K562 (cell line): ENCODE measurements around the gene PARD3B. TPM values are rescaled to one million over a fixed set of nuclear protein-coding genes. Genes with fewer than 3 reads are reported as not detected.

Experiments used
- ATAC-seq: fragments of 200-7000 bp; cut with Tn5 transposase; 3 replicates; pipeline ENCODE4 v1.9.1; 2020; ENCODE audit warnings: moderate library complexity
- BruUV-seq: library from RNA; stranded (reverse); fragments of 400-500 nt; replicated peaks from 2 replicates; lab custom pipeline; 2021; lab: Mats Ljungman, UMichigan
- CTCF ChIA-PET: fragments of 300-600 bp; formaldehyde crosslinking; extraction: SDS; loops from one replicate; lab custom pipeline; 2021; ENCODE audit warnings: low intra/inter-chr PET ratio; lab: Yijun Ruan, JAX
- POLR2A ChIA-PET: fragments of 300-600, 350-650 bp; sonication (Branson Sonifier 250); formaldehyde crosslinking; extraction: SDS; loops from one replicate; lab custom pipeline; 2021; ENCODE audit warnings: antibody characterized with exemption, inconsistent platforms; lab: Yijun Ruan, JAX
- DNase-seq, 4 experiments: peaks; one replicate each; pipeline versions ENCODE4 v3.0.0 to v3.0.0-alpha.2; 2011 to 2018; ENCODE audit warnings: low spot score in 3 of 4, mixed read lengths in 3 of 4; ENCODE audit errors: extremely low read depth in 1 of 4
- FAIRE-seq: peaks from 2 replicates; lab custom pipeline; 2011; peaks lifted over from hg19 to GRCh38; lab: Jason Lieb, UNC
- H2AFZ ChIP-seq: 2 replicates; pipeline ENCODE4 v1.6.0; 2011; ENCODE audit warnings: low read depth, low read length, control low read depth, inconsistent platforms
- H3K27ac ChIP-seq: fragments of 200-600 bp; 3 replicates; pipeline ENCODE4 v1.8.0; 2011; ENCODE audit warnings: low read depth, mild to moderate bottlenecking, control low read depth, inconsistent platforms, low read length, moderate library complexity, mixed read lengths; ENCODE audit errors: extremely low read depth
- H3K27me3 ChIP-seq, 2 experiments: fragments of 300-600 bp in 1 of 2; 2 replicates in 1 of 2; 3 replicates in 1 of 2; pipeline versions ENCODE4 v1.6.0 to v1.8.0; 2011; ENCODE audit warnings: inconsistent platforms in 2 of 2, low read length in 2 of 2, mild to moderate bottlenecking in 1 of 2, mixed read lengths in 1 of 2, moderate library complexity in 1 of 2; ENCODE audit not compliant: control insufficient read depth in 2 of 2, insufficient read depth in 2 of 2
- H3K36me3 ChIP-seq: fragments of 300-600 bp; 3 replicates; pipeline ENCODE4 v1.8.0; 2011; ENCODE audit warnings: mild to moderate bottlenecking, low read length, inconsistent platforms; ENCODE audit not compliant: control insufficient read depth, insufficient read depth
- H3K4me1 ChIP-seq, 2 experiments: fragments of 200-600 bp in 1 of 2; replicated peaks in 1 of 2; 2 replicates in 1 of 2; 3 replicates in 1 of 2; pipeline versions ENCODE4 v1.5.1 to v1.8.0; 2011; ENCODE audit warnings: inconsistent platforms in 2 of 2, low read length in 2 of 2, mild to moderate bottlenecking in 1 of 2, mixed read lengths in 1 of 2, moderate library complexity in 1 of 2; ENCODE audit not compliant: control insufficient read depth in 2 of 2, insufficient read depth in 2 of 2
- H3K4me2 ChIP-seq: 2 replicates; pipeline ENCODE4 v1.6.1; 2011; ENCODE audit warnings: low read length, control low read depth, inconsistent platforms, mixed read lengths; ENCODE audit not compliant: insufficient read depth
- H3K4me3 ChIP-seq: fragments of 200-600 bp; sonication (generic), shearing (Covaris generic); 2 replicates; pipeline ENCODE4 v1.5.1; 2016; ENCODE audit warnings: control low read depth, inconsistent platforms
- H3K79me2 ChIP-seq: fragments of 200-600 bp; 3 replicates; pipeline ENCODE4 v1.8.0; 2011; ENCODE audit warnings: low read length, inconsistent platforms; ENCODE audit not compliant: control insufficient read depth, insufficient read depth
- H3K9ac ChIP-seq, 2 experiments: 2 replicates each; pipeline versions ENCODE4 v1.6.0 to v1.6.1; 2011; ENCODE audit warnings: low read depth in 2 of 2, low read length in 2 of 2, control low read depth in 1 of 2, inconsistent platforms in 1 of 2, mild to moderate bottlenecking in 1 of 2, mixed read lengths in 1 of 2; ENCODE audit not compliant: insufficient read depth in 1 of 2
- H3K9me1 ChIP-seq: one replicate; pipeline ENCODE4 v1.6.0; 2011; ENCODE audit warnings: inconsistent platforms, mild to moderate bottlenecking, low read length, moderate library complexity; ENCODE audit not compliant: control insufficient read depth, insufficient read depth
- H3K9me3 ChIP-seq: replicated peaks from 2 replicates; pipeline ENCODE4 v1.5.1; 2011; ENCODE audit warnings: low read depth, low read length, inconsistent platforms; ENCODE audit not compliant: control insufficient read depth, insufficient read depth
- H4K20me1 ChIP-seq: replicated peaks from 2 replicates; pipeline ENCODE4 v1.6.1; 2011; ENCODE audit warnings: low read length, inconsistent platforms, mixed read lengths; ENCODE audit not compliant: control insufficient read depth, insufficient read depth
- ARID3B ChIP-seq: fragments of 250-450 bp; sonication (Bioruptor Pico); IDR thresholded peaks from 2 replicates; pipeline ENCODE4 v1.4.0; 2020; ENCODE audit warnings: borderline replicate concordance
- MEF2A ChIP-seq: IDR thresholded peaks from 2 replicates; pipeline ENCODE4 v1.6.1; 2011; ENCODE audit warnings: low read depth, mild to moderate bottlenecking, low read length, moderate library complexity; ENCODE audit not compliant: control insufficient read depth
- NFYB ChIP-seq: IDR thresholded peaks from 2 replicates; pipeline ENCODE4 v1.6.1; 2011; ENCODE audit warnings: mild to moderate bottlenecking, moderate library complexity; ENCODE audit not compliant: insufficient read length; ENCODE audit errors: extremely low read depth
- PHTF2 ChIP-seq: fragments of 250-450 bp; sonication (Bioruptor Pico); IDR thresholded peaks from 2 replicates; pipeline ENCODE4 v1.5.0; 2021; ENCODE audit warnings: mild to moderate bottlenecking
- TRIM25 ChIP-seq: fragments of 450-650 bp; IDR thresholded peaks from 2 replicates; pipeline ENCODE4 v1.7.0; 2016; ENCODE audit warnings: borderline replicate concordance
- ZEB2 ChIP-seq: fragments of 450-650 bp; IDR thresholded peaks from 2 replicates; pipeline ENCODE4 v1.6.1; 2016
- ZFPM2 ChIP-seq: fragments of 250-450 bp; sonication (Bioruptor Pico); IDR thresholded peaks from 2 replicates; pipeline ENCODE4 v1.5.1; 2022; ENCODE audit warnings: mild to moderate bottlenecking
- ZNF143 ChIP-seq: sonication (generic); formaldehyde crosslinking; IDR thresholded peaks from 2 replicates; pipeline ENCODE4 v1.9.0; 2022; ENCODE audit warnings: mild to moderate bottlenecking, missing genetic modification reagents
- ZNF507 ChIP-seq: conservative IDR thresholded peaks from 2 replicates; pipeline ENCODE4 v1.6.1; 2017; ENCODE audit warnings: missing genetic modification characterization, missing compliant biosample characterization
- ZNF512 ChIP-seq: IDR thresholded peaks from 2 replicates; pipeline ENCODE4 v1.6.1; 2016; ENCODE audit warnings: missing genetic modification characterization, missing compliant biosample characterization
- ZNF717 ChIP-seq: fragments of 250-450 bp; sonication (Bioruptor Pico); IDR thresholded peaks from 2 replicates; pipeline ENCODE4 v1.5.0; 2021
- ZNF778 ChIP-seq: fragments of 450-650 bp; formaldehyde crosslinking; IDR thresholded peaks from 2 replicates; pipeline ENCODE4 v1.4.0; 2020; ENCODE audit warnings: mild to moderate bottlenecking, moderate library complexity
- WGBS: fragments of 100-300 bp; shearing (Covaris generic); methylation state at CpG from one replicate; pipeline ENCODE4 v1.1.6; 2016; ENCODE audit warnings: low coverage, mixed read lengths; ENCODE audit not compliant: insufficient coverage; ENCODE audit errors: missing lambda C conversion rate; 5-methylcytosine and 5-hydroxymethylcytosine counted together
- in situ Hi-C: fragments of 300-500 bp; cut with MboI; formaldehyde crosslinking; loops from 4 replicates; pipeline ENCODE4 v1.15.0; 2018; ENCODE audit warnings: inconsistent platforms, mixed read lengths
- intact Hi-C: fragments of 100-400 bp; cut with micrococcal nuclease; formaldehyde crosslinking; loops from 2 replicates; pipeline ENCODE4 v1.14.2; 2022
- polyA plus RNA-seq, 8 experiments: library from polyadenylated mRNA; depleted of rRNA in 4 of 8; stranded (reverse) in 5 of 8; unstranded in 3 of 8; fragments of >200 nt; fragmentation: Nextera tagmentation in 2 of 8; fragmentation: Illumina TruSeq in 1 of 8; extraction: Ambion mirVana in 2 of 8; extraction: Trizol in 1 of 8; gene quantifications; 2 replicates each; pipeline versions ENCODE4 v1.2.1 to v1.2.3, GENCODE V29; 2011 to 2014; ENCODE audit warnings: inconsistent platforms in 1 of 8, missing spikeins in 1 of 8
- total RNA-seq, 7 experiments: library from RNA; depleted of rRNA in 6 of 7; stranded (reverse); fragments of >200 nt in 6 of 7; fragmentation: Illumina TruSeq in 2 of 7; extraction: Trizol in 2 of 7; gene quantifications; 2 replicates each; pipeline versions ENCODE4 v1.2.1 to v1.2.3, GENCODE V29; 2011 to 2021; ENCODE audit warnings: low replicate concordance in 1 of 7
- TF ChIP-seq, protein P1 (sequence below): sonication (generic); formaldehyde crosslinking; IDR thresholded peaks from 2 replicates; pipeline ENCODE4 v1.8.1; 2023; ENCODE audit warnings: mild to moderate bottlenecking, missing genetic modification reagents
- TF ChIP-seq, protein P2 (sequence below): fragments of 450-650 bp; IDR thresholded peaks from 2 replicates; pipeline ENCODE4 v1.6.1; 2017; ENCODE audit warnings: mild to moderate bottlenecking, moderate library complexity

The PARD3B gene
- total and polyA plus RNA-seq, 9 of the 15 experiments (the other 6 are each of a cell fraction or from before 2014, with no cell fraction given), result 0.15 to 3.0 (median 1.1) TPM

- ChIA-PET CTCF (no interaction called here), POLR2A (no interaction called here)
- Histone ChIP-seq H3K36me3 (no peaks in the 10 kb centered on the region), H3K4me1 (no peaks in the 10 kb centered on the region), H3K9me1 (no peaks in the 10 kb centered on the region), H3K4me2 (no peak overlapping the region), H3K79me2 (no peaks in the 10 kb centered on the region), H3K27ac (no peak overlapping the region), H3K9ac (no peak overlapping the region), H3K4me3 (no peak overlapping the region), H3K27me3 (no peaks in the 10 kb centered on the region), H2AFZ (no peak overlapping the region), H3K9me3 (no peaks in the 10 kb centered on the region), H4K20me1 (no peaks in the 10 kb centered on the region)
- DNase-seq (peak in 1 of 4 experiments; percentile 1), ATAC-seq (no peak), FAIRE-seq (no peak)
- no TSS peak for BruUV-seq
- in situ Hi-C loops (no loop called here), intact Hi-C loops (loop anchor here (10.0 kb wide), 2 partner anchors 793 to 1003 kb away; no protein-coding TSS in a partner anchor)
- 0% methylated on average over 4 of the region's 4 CpGs for WGBS
- TF ChIP-seq ZFPM2 (CRISPR knock-in tag) (no peak), ZNF507 (tag) (no peak), ZNF143 (no peak), TRIM25 (no peak), ZNF778 (no peak), NFYB (no peak), ZNF717 (no peak), ZNF512 (tag) (no peak), PHTF2 (CRISPR knock-in tag) (no peak), MEF2A (no peak), ARID3B (CRISPR knock-in tag) (no peak), ZEB2 (no peak)
- TF ChIP-seq, protein P1, sequence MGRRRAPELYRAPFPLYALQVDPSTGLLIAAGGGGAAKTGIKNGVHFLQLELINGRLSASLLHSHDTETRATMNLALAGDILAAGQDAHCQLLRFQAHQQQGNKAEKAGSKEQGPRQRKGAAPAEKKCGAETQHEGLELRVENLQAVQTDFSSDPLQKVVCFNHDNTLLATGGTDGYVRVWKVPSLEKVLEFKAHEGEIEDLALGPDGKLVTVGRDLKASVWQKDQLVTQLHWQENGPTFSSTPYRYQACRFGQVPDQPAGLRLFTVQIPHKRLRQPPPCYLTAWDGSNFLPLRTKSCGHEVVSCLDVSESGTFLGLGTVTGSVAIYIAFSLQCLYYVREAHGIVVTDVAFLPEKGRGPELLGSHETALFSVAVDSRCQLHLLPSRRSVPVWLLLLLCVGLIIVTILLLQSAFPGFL (CRISPR knock-in tag), result no peak
- TF ChIP-seq, protein P2, sequence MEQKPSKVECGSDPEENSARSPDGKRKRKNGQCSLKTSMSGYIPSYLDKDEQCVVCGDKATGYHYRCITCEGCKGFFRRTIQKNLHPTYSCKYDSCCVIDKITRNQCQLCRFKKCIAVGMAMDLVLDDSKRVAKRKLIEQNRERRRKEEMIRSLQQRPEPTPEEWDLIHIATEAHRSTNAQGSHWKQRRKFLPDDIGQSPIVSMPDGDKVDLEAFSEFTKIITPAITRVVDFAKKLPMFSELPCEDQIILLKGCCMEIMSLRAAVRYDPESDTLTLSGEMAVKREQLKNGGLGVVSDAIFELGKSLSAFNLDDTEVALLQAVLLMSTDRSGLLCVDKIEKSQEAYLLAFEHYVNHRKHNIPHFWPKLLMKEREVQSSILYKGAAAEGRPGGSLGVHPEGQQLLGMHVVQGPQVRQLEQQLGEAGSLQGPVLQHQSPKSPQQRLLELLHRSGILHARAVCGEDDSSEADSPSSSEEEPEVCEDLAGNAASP, result no peak
These were observed 336.4 kb downstream of the PARD3B start for GRCh38 chr2:204881655-204882054.
